DOHH2 (cell line): ENCODE data around the gene RAD51B.
A peak's percentile ranks its signal among the peaks of the same experiment; 100 is the strongest.

Source experiments
- H3F3A ChIP-seq: fragments of 200-600 bp; sonication (generic), shearing (Covaris generic); 2 replicates; pipeline ENCODE4 v1.6.0; 2016; ENCODE audit warnings: antibody characterized with exemption, mild to moderate bottlenecking; ENCODE audit not compliant: control insufficient read depth, insufficient read depth
- H3K27ac ChIP-seq: fragments of 200-600 bp; sonication (generic); 2 replicates; pipeline ENCODE4 v1.5.1; 2014; ENCODE audit warnings: low read depth, mild to moderate bottlenecking, low read length, moderate library complexity
- H3K27me3 ChIP-seq: fragments of 200-600 bp; sonication (generic); 2 replicates; pipeline ENCODE4 v1.6.1; 2014; ENCODE audit warnings: mild to moderate bottlenecking, low read length, mixed read lengths; ENCODE audit not compliant: control insufficient read depth
- H3K36me3 ChIP-seq: fragments of 200-600 bp; sonication (generic); 2 replicates; pipeline ENCODE4 v1.6.1; 2014; ENCODE audit warnings: mild to moderate bottlenecking, low read length, moderate library complexity, mixed read lengths; ENCODE audit not compliant: control insufficient read depth
- H3K4me1 ChIP-seq: fragments of 200-600 bp; sonication (generic); 2 replicates; pipeline ENCODE4 v1.6.1; 2014; ENCODE audit warnings: mild to moderate bottlenecking, low read length, mixed read lengths; ENCODE audit not compliant: control insufficient read depth
- H3K4me2 ChIP-seq: fragments of 200-600 bp; sonication (generic); 2 replicates; pipeline ENCODE4 v1.6.0; 2014; ENCODE audit warnings: mild to moderate bottlenecking, low read length, moderate library complexity
- H3K4me3 ChIP-seq: fragments of 200-600 bp; sonication (generic); 2 replicates; pipeline ENCODE4 v1.5.1; 2014; ENCODE audit warnings: mild to moderate bottlenecking, low read length, mixed read lengths
- H3K79me2 ChIP-seq: fragments of 200-600 bp; sonication (generic); 2 replicates; pipeline ENCODE4 v1.6.1; 2014; ENCODE audit warnings: mild to moderate bottlenecking, low read length, mixed read lengths; ENCODE audit not compliant: control insufficient read depth
- H3K9me2 ChIP-seq: fragments of 200-600 bp; sonication (generic); replicated peaks from 2 replicates; pipeline ENCODE4 v1.6.1; 2014; ENCODE audit warnings: mild to moderate bottlenecking, low read length, mixed read lengths; ENCODE audit not compliant: control insufficient read depth
- H3K9me3 ChIP-seq: fragments of 200-600 bp; sonication (generic); 2 replicates; pipeline ENCODE4 v1.6.1; 2014; ENCODE audit warnings: antibody characterized with exemption, low read length, mixed read lengths; ENCODE audit not compliant: control insufficient read depth, insufficient read depth
- H4K20me1 ChIP-seq: fragments of 200-600 bp; sonication (generic); 2 replicates; pipeline ENCODE4 v1.6.0; 2014; ENCODE audit warnings: low read depth, mild to moderate bottlenecking, antibody characterized with exemption, low read length, moderate library complexity; ENCODE audit not compliant: control insufficient read depth, insufficient read depth
- EZH2phosphoT487 ChIP-seq: fragments of 200-600 bp; sonication (generic); IDR thresholded peaks from 2 replicates; pipeline ENCODE4 v1.6.1; 2017; ENCODE audit warnings: borderline replicate concordance, mild to moderate bottlenecking, antibody characterized with exemption, low read length, moderate library complexity, mixed read lengths
- TF ChIP-seq, protein P1 (sequence below): fragments of 200-600 bp; sonication (generic); IDR thresholded peaks from one replicate; pipeline ENCODE4 v1.5.1; 2014; ENCODE audit warnings: antibody characterized with exemption, mild to moderate bottlenecking, low read depth, low read length; ENCODE audit not compliant: poor library complexity, severe bottlenecking

RAD51B gene

GRCh38 chr14:68278576-68279436 is 459.2 kb downstream of the RAD51B start:
- TF ChIP-seq, protein P1, sequence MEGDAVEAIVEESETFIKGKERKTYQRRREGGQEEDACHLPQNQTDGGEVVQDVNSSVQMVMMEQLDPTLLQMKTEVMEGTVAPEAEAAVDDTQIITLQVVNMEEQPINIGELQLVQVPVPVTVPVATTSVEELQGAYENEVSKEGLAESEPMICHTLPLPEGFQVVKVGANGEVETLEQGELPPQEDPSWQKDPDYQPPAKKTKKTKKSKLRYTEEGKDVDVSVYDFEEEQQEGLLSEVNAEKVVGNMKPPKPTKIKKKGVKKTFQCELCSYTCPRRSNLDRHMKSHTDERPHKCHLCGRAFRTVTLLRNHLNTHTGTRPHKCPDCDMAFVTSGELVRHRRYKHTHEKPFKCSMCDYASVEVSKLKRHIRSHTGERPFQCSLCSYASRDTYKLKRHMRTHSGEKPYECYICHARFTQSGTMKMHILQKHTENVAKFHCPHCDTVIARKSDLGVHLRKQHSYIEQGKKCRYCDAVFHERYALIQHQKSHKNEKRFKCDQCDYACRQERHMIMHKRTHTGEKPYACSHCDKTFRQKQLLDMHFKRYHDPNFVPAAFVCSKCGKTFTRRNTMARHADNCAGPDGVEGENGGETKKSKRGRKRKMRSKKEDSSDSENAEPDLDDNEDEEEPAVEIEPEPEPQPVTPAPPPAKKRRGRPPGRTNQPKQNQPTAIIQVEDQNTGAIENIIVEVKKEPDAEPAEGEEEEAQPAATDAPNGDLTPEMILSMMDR, result no peak
- no peak for TF ChIP-seq EZH2phosphoT487
- peaks cover 70% of the 10 kb centered on the region for H3F3A ChIP-seq
- H3K36me3 ChIP-seq, result peaks cover 14% of the 10 kb centered on the region
- H3K27me3 ChIP-seq, result no peaks in the 10 kb centered on the region
- H3K4me1 ChIP-seq, result peaks cover 99% of the 10 kb centered on the region
- peak overlapping the region; percentile 94 for H3K4me2 ChIP-seq
- no peaks in the 10 kb centered on the region for H3K9me3 ChIP-seq
- H4K20me1 ChIP-seq, result no peaks in the 10 kb centered on the region
- no peaks in the 10 kb centered on the region for H3K9me2 ChIP-seq
- H3K4me3 ChIP-seq, result peak overlapping the region; percentile 76
- H3K79me2 ChIP-seq, result peaks cover 22% of the 10 kb centered on the region
- peak overlapping the region; percentile 99 for H3K27ac ChIP-seq

DNA sequence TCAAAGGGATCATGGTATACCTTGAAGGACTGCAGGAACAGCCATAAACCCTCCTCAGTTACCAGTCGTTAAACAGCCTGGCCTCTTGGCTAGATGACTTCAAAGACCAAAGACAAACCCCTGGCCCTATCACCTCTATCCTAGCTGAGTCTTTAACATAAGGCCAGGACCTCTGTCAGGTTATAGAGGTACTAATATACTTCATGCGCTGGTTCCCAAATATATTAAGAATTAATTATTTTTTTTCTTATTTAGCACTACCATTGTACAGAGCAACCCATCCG is 459.8 kb downstream of the RAD51B start:
- Histone ChIP-seq H3K27me3 (no peaks in the 10 kb centered on the region), H3K4me1 (peaks cover 99% of the 10 kb centered on the region), H3K9me2 (no peaks in the 10 kb centered on the region), H3K4me2 (peak overlapping the region; percentile 94), H3K27ac (peak overlapping the region; percentile 99), H3K36me3 (peaks cover 19% of the 10 kb centered on the region), H3K4me3 (peak overlapping the region; percentile 76), H3F3A (peaks cover 70% of the 10 kb centered on the region), H3K79me2 (peaks cover 22% of the 10 kb centered on the region), H3K9me3 (no peaks in the 10 kb centered on the region), H4K20me1 (no peaks in the 10 kb centered on the region)
- TF ChIP-seq EZH2phosphoT487, result no peak
- TF ChIP-seq, protein P1, result no peak

- TF ChIP-seq, protein P1, result no peak
- no peak for TF ChIP-seq EZH2phosphoT487
- Histone ChIP-seq H3K4me3 (peak overlapping the region; percentile 76), H3K9me3 (no peaks in the 10 kb centered on the region), H3K79me2 (peaks cover 22% of the 10 kb centered on the region), H3K4me2 (peak overlapping the region; percentile 94), H3K27ac (peak overlapping the region; percentile 99), H3K4me1 (peaks cover 99% of the 10 kb centered on the region), H4K20me1 (no peaks in the 10 kb centered on the region), H3K36me3 (peaks cover 21% of the 10 kb centered on the region), H3F3A (peaks cover 69% of the 10 kb centered on the region), H3K27me3 (no peaks in the 10 kb centered on the region), H3K9me2 (no peaks in the 10 kb centered on the region)
Observed at GRCh38 chr14:68279777-68280233, 460.2 kb downstream of the RAD51B start.
